ENCODE data around the gene LORICRIN. TPM values are rescaled to one million over a fixed set of nuclear protein-coding genes. Genes with fewer than 3 reads are reported as not detected.

Gene LORICRIN
- total RNA-seq, 1 experiment from 2014 or later, result not detected

DNA sequence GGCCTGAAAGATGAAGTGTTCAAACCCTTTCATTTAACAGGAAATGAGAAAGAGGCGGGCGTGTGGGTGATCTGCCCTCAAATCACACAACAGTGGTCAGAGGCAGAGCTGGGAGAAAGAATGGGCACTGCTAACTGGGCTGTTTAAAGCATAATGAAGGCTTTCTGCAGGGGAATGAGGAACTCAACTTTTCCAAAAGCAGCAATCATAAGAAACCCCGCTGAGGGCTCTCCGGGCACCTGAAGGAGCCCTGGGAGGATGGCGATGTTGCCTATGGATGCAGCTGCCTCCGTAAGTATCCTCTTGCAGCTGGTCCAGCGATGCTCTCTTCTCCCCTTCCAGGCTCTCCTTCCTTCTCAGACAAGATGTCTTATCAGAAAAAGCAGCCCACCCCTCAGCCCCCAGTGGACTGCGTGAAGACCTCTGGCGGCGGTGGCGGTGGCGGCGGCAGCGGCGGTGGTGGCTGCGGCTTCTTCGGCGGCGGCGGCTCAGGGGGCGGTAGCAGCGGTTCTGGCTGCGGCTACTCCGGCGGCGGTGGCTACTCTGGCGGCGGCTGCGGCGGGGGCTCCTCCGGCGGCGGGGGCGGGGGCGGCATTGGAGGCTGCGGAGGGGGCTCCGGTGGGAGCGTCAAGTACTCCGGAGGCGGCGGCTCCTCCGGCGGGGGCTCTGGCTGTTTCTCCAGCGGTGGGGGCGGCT lies 1.2 kb downstream of the LORICRIN start:
- ChIA-PET CTCF (no interaction called here), POLR2A (ENCODE audit: unreplicated experiment) (no interaction called here)
- no peak overlapping the region for H3K4me3 ChIP-seq (ENCODE audit: low read length)
- no peaks in the 10 kb centered on the region for H4K20me1 ChIP-seq (ENCODE audit: low read length)
- H3K27ac ChIP-seq (ENCODE audit: low read length), result no peak overlapping the region
- intact Hi-C loops (cut with micrococcal nuclease), result no loop called here
- no peaks in the 10 kb centered on the region for H3F3A ChIP-seq (ENCODE audit: low read length, unreplicated experiment)
- no peaks in the 10 kb centered on the region for H3K9me2 ChIP-seq (replicated peaks; ENCODE audit: low read length)
- H3K4me1 ChIP-seq (ENCODE audit: insufficient read depth, low read length), result no peaks in the 10 kb centered on the region
- no peak overlapping the region for H3K9ac ChIP-seq (ENCODE audit: low read length)
- no peaks in the 10 kb centered on the region for H3K9me3 ChIP-seq (ENCODE audit: low read length)
- no peak overlapping the region for H3K4me2 ChIP-seq (ENCODE audit: low read length)
- H2AFZ ChIP-seq (ENCODE audit: low read length), result no peak overlapping the region
- TF ChIP-seq, protein P1, sequence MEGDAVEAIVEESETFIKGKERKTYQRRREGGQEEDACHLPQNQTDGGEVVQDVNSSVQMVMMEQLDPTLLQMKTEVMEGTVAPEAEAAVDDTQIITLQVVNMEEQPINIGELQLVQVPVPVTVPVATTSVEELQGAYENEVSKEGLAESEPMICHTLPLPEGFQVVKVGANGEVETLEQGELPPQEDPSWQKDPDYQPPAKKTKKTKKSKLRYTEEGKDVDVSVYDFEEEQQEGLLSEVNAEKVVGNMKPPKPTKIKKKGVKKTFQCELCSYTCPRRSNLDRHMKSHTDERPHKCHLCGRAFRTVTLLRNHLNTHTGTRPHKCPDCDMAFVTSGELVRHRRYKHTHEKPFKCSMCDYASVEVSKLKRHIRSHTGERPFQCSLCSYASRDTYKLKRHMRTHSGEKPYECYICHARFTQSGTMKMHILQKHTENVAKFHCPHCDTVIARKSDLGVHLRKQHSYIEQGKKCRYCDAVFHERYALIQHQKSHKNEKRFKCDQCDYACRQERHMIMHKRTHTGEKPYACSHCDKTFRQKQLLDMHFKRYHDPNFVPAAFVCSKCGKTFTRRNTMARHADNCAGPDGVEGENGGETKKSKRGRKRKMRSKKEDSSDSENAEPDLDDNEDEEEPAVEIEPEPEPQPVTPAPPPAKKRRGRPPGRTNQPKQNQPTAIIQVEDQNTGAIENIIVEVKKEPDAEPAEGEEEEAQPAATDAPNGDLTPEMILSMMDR (conservative IDR thresholded peaks at IDR 0.05; ENCODE audit: low read depth, low read length), result no peak
- no peak for TF ChIP-seq EZH2phosphoT487 (IDR thresholded peaks at IDR 0.05; ENCODE audit: borderline replicate concordance, low read length)
- no peak for TF ChIP-seq EZH2 (IDR thresholded peaks at IDR 0.05; ENCODE audit: low read length, unreplicated experiment)
- DNase-seq, result no peak
- no peaks in the 10 kb centered on the region for H3K79me2 ChIP-seq (ENCODE audit: low read length)
- no peaks in the 10 kb centered on the region for H3K36me3 ChIP-seq (ENCODE audit: low read depth, low read length)
- BruUV-seq (replicated peaks), result no TSS peak
- H3K27me3 ChIP-seq (ENCODE audit: low read length), result peaks cover 74% of the 10 kb centered on the region
- no peak for ATAC-seq

DNA sequence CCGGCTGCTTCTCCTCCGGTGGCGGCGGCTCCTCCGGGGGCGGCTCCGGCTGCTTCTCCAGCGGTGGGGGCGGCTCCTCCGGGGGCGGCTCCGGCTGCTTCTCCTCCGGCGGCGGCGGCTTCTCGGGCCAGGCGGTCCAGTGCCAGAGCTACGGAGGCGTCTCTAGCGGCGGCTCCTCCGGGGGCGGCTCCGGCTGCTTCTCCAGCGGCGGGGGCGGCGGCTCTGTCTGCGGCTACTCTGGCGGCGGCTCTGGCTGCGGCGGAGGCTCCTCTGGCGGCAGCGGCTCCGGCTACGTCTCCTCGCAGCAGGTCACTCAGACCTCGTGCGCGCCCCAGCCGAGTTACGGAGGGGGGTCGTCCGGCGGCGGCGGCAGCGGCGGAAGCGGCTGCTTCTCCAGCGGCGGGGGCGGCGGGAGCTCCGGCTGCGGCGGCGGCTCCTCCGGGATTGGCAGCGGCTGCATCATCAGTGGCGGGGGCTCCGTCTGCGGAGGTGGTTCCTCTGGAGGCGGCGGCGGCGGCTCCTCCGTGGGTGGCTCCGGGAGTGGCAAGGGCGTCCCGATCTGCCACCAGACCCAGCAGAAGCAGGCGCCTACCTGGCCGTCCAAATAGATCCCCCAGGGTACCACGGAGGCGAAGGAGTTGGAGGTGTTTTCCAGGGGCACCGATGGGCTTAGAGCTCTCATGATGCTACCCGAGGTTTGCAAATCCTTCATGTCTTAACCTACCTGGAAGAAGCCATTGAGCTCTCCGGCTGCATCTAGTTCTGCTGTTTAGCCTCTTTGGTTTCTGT lies 2.0 kb downstream of the LORICRIN start:
- TF ChIP-seq EZH2phosphoT487 (IDR thresholded peaks at IDR 0.05; ENCODE audit: borderline replicate concordance, low read length) (peak; percentile 67; the same call in 1 of the 2 replicates), EZH2 (IDR thresholded peaks at IDR 0.05; ENCODE audit: low read length, unreplicated experiment) (peak; percentile 87)
- TF ChIP-seq, protein P1 (conservative IDR thresholded peaks at IDR 0.05; ENCODE audit: low read depth, low read length), result no peak

DNA sequence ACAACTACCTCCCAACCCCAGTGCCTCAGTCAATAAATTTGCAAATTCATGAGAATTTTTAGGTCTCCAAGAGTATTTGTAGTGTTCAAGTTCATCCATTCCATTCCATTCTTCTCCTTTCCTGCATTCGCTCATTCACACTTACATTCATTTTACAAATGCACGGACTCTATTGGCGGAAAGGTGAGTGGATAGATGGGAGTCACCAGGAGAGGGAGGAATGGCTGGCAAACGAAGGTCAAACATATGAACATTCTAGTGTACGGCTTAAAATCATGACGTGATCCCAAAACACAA lies 2.5 kb downstream of the LORICRIN start:
- intact Hi-C loops (cut with micrococcal nuclease), result no loop called here
- no peaks in the 10 kb centered on the region; the same call in 1 of the 2 replicates for H3K9me2 ChIP-seq (replicated peaks; ENCODE audit: low read length)
- no peaks in the 10 kb centered on the region for H4K20me1 ChIP-seq (ENCODE audit: low read length)
- no peaks in the 10 kb centered on the region for H3K9me3 ChIP-seq (ENCODE audit: low read length)
- no peak overlapping the region for H3K4me2 ChIP-seq (ENCODE audit: low read length)
- no peak overlapping the region for H3K27ac ChIP-seq (ENCODE audit: low read length)
- BruUV-seq (replicated peaks), result no TSS peak
- ATAC-seq, result no peak
- ChIA-PET CTCF (no interaction called here), POLR2A (ENCODE audit: unreplicated experiment) (no interaction called here)
- peaks cover 80% of the 10 kb centered on the region for H3K27me3 ChIP-seq (ENCODE audit: low read length)
- no peak overlapping the region for H3K4me3 ChIP-seq (ENCODE audit: low read length)
- H2AFZ ChIP-seq (ENCODE audit: low read length), result no peak overlapping the region
- no peak overlapping the region for H3K9ac ChIP-seq (ENCODE audit: low read length)
- no peaks in the 10 kb centered on the region for H3F3A ChIP-seq (ENCODE audit: low read length, unreplicated experiment)
- H3K36me3 ChIP-seq (ENCODE audit: low read depth, low read length), result no peaks in the 10 kb centered on the region
- no peak for DNase-seq
- no peaks in the 10 kb centered on the region for H3K79me2 ChIP-seq (ENCODE audit: low read length)
- no peaks in the 10 kb centered on the region for H3K4me1 ChIP-seq (ENCODE audit: insufficient read depth, low read length)
- TF ChIP-seq EZH2 (IDR thresholded peaks at IDR 0.05; ENCODE audit: low read length, unreplicated experiment) (no peak), EZH2phosphoT487 (IDR thresholded peaks at IDR 0.05; ENCODE audit: borderline replicate concordance, low read length) (0 out of 2 replicates have a peak, but pooled peaks have one; percentile 0)
- TF ChIP-seq, protein P1 (conservative IDR thresholded peaks at IDR 0.05; ENCODE audit: low read depth, low read length), result no peak

More for the DNA sequence above, 2.0 kb downstream of the LORICRIN start:
- intact Hi-C loops (cut with micrococcal nuclease), result no loop called here
- DNase-seq, result no peak
- ATAC-seq, result peak; percentile 40; the same call in 1 of the 2 replicates
- Histone ChIP-seq H3K9me3 (ENCODE audit: low read length) (no peaks in the 10 kb centered on the region), H3F3A (ENCODE audit: low read length, unreplicated experiment) (no peaks in the 10 kb centered on the region), H3K79me2 (ENCODE audit: low read length) (no peaks in the 10 kb centered on the region), H3K9ac (ENCODE audit: low read length) (no peak overlapping the region), H3K4me1 (ENCODE audit: insufficient read depth, low read length) (no peaks in the 10 kb centered on the region), H2AFZ (ENCODE audit: low read length) (no peak overlapping the region), H4K20me1 (ENCODE audit: low read length) (no peaks in the 10 kb centered on the region), H3K4me3 (ENCODE audit: low read length) (no peak overlapping the region), H3K27ac (ENCODE audit: low read length) (no peak overlapping the region), H3K4me2 (ENCODE audit: low read length) (no peak overlapping the region), H3K9me2 (replicated peaks; ENCODE audit: low read length) (no peaks in the 10 kb centered on the region; the same call in 1 of the 2 replicates), H3K36me3 (ENCODE audit: low read depth, low read length) (no peaks in the 10 kb centered on the region), H3K27me3 (ENCODE audit: low read length) (peaks cover 79% of the 10 kb centered on the region)
- POLR2A ChIA-PET (ENCODE audit: unreplicated experiment), result no interaction called here
- CTCF ChIA-PET, result no interaction called here
- BruUV-seq (replicated peaks), result no TSS peak
